Rectal smooth muscle tissue (tissue), 1 donor: Measurements from ENCODE around the gene PRMT5.
"Not testable (repeated sequence)": the region's sequence is repeated elsewhere in the genome, so short reads cannot be mapped to it uniquely, and the experiment has no call there.

Experiments
- H3K27ac ChIP-seq: one replicate; pipeline ENCODE4 v1.7.0; 2013; ENCODE audit warnings: low read depth, low read length, inconsistent platforms
- H3K27me3 ChIP-seq: one replicate; pipeline ENCODE4 v1.7.0; 2013; ENCODE audit warnings: low read length; ENCODE audit not compliant: control insufficient read depth, insufficient read depth
- H3K36me3 ChIP-seq: one replicate; pipeline ENCODE4 v1.7.0; 2013; ENCODE audit warnings: low read length; ENCODE audit not compliant: control insufficient read depth, insufficient read depth
- H3K4me1 ChIP-seq: one replicate; pipeline ENCODE4 v1.7.0; 2013; ENCODE audit warnings: low read length; ENCODE audit not compliant: control insufficient read depth, insufficient read depth
- H3K4me3 ChIP-seq: one replicate; pipeline ENCODE4 v1.7.0; 2013; ENCODE audit warnings: low read length
- H3K9ac ChIP-seq: one replicate; pipeline ENCODE4 v1.7.0; 2013; ENCODE audit warnings: low read length

The PRMT5 gene

GRCh38 chr14:22926316-22926715 is 2.9 kb downstream of the PRMT5 start:
- Histone ChIP-seq H3K4me1 (peaks cover 7% of the 10 kb centered on the region), H3K27ac (no peak overlapping the region), H3K36me3 (peaks cover 28% of the 10 kb centered on the region), H3K27me3 (no peaks in the 10 kb centered on the region), H3K9ac (no peak overlapping the region), H3K4me3 (no peak overlapping the region)

GRCh38 chr14:22925513-22925912 is 3.7 kb downstream of the PRMT5 start:
- Histone ChIP-seq H3K4me3 (no peak overlapping the region), H3K27me3 (no peaks in the 10 kb centered on the region), H3K9ac (no peak overlapping the region), H3K4me1 (peaks cover 7% of the 10 kb centered on the region), H3K27ac (no peak overlapping the region), H3K36me3 (peaks cover 30% of the 10 kb centered on the region)

- Histone ChIP-seq H3K27me3 (no peaks in the 10 kb centered on the region), H3K4me1 (peaks cover 6% of the 10 kb centered on the region), H3K36me3 (peaks cover 32% of the 10 kb centered on the region), H3K9ac (no peak overlapping the region), H3K4me3 (no peak overlapping the region), H3K27ac (no peak overlapping the region)
Measured at GRCh38 chr14:22923746-22924145, 5.4 kb downstream of the PRMT5 start.

- peaks cover 4% of the 10 kb centered on the region for H3K4me1 ChIP-seq
- H3K27me3 ChIP-seq = no peaks in the 10 kb centered on the region
- no peak overlapping the region for H3K4me3 ChIP-seq
- no peak overlapping the region for H3K27ac ChIP-seq
- H3K36me3 ChIP-seq = peaks cover 32% of the 10 kb centered on the region
- no peak overlapping the region for H3K9ac ChIP-seq
Measured at GRCh38 chr14:22922294-22922693, 6.9 kb downstream of the PRMT5 start.

GRCh38 chr14:22920697-22921096 is 8.5 kb downstream of the PRMT5 start:
- H3K9ac ChIP-seq = no peak overlapping the region
- H3K36me3 ChIP-seq = peaks cover 29% of the 10 kb centered on the region
- H3K27ac ChIP-seq = no peak overlapping the region
- H3K4me1 ChIP-seq = peaks cover 4% of the 10 kb centered on the region
- H3K27me3 ChIP-seq = no peaks in the 10 kb centered on the region
- no peak overlapping the region for H3K4me3 ChIP-seq

- peak overlapping the region; percentile 85 for H3K27ac ChIP-seq
- peak overlapping the region; percentile 59 for H3K4me3 ChIP-seq
Measured at GRCh38 chr14:22919601-22919921, 9.6 kb downstream of the PRMT5 start.

GRCh38 chr14:22918804-22919600 is 10.2 kb downstream of the PRMT5 start, which contains the start of gene RBM23:
Gene RBM23 (minus strand): TSS chr14:22919149.
- H3K27ac ChIP-seq = peak within 1 kb of the TSS; percentile 95
- no peaks in the 10 kb centered on the region for H3K27me3 ChIP-seq
- peak within 1 kb of the TSS; percentile 99 for H3K4me3 ChIP-seq
- H3K9ac ChIP-seq = peak within 1 kb of the TSS; percentile 89
- peaks cover 4% of the 10 kb centered on the region for H3K4me1 ChIP-seq
- H3K36me3 ChIP-seq = peaks cover 21% of the 10 kb centered on the region

More at GRCh38 chr14:22919601-22919921, 9.6 kb downstream of the PRMT5 start:
- Histone ChIP-seq H3K27me3 (no peaks in the 10 kb centered on the region), H3K9ac (peak overlapping the region; percentile 39), H3K4me1 (peaks cover 4% of the 10 kb centered on the region), H3K36me3 (peaks cover 27% of the 10 kb centered on the region)

- H3K4me1 ChIP-seq = peaks cover 4% of the 10 kb centered on the region
- peaks cover 4% of the 10 kb centered on the region for H3K36me3 ChIP-seq
- H3K27me3 ChIP-seq = no peaks in the 10 kb centered on the region
- H3K4me3 ChIP-seq = no peak overlapping the region
- H3K27ac ChIP-seq = no peak overlapping the region
- H3K9ac ChIP-seq = no peak overlapping the region
Measured at GRCh38 chr14:22915886-22916521, 13.2 kb downstream of the PRMT5 start.

GRCh38 chr14:22914836-22915235 is 14.3 kb downstream of the PRMT5 start:
- H3K36me3 ChIP-seq, H3K27ac ChIP-seq, H3K4me3 ChIP-seq, H3K27me3 ChIP-seq, H3K4me1 ChIP-seq, H3K9ac ChIP-seq: not testable (repeated sequence)

- Histone ChIP-seq H3K4me3 (no peak overlapping the region), H3K27me3 (no peaks in the 10 kb centered on the region), H3K36me3 (peaks cover 16% of the 10 kb centered on the region), H3K9ac (no peak overlapping the region), H3K4me1 (no peaks in the 10 kb centered on the region), H3K27ac (no peak overlapping the region)
Measured at GRCh38 chr14:22910916-22911315, 18.3 kb downstream of the PRMT5 start.

- Histone ChIP-seq H3K27ac (no peak overlapping the region), H3K36me3 (peaks cover 35% of the 10 kb centered on the region), H3K27me3 (no peaks in the 10 kb centered on the region), H3K9ac (no peak overlapping the region), H3K4me3 (no peak overlapping the region), H3K4me1 (no peaks in the 10 kb centered on the region)
Measured at GRCh38 chr14:22908601-22909000, 20.6 kb downstream of the PRMT5 start.

GRCh38 chr14:22907429-22907828 is 21.7 kb downstream of the PRMT5 start:
- H3K9ac ChIP-seq = no peak overlapping the region
- no peak overlapping the region for H3K4me3 ChIP-seq
- peaks cover 45% of the 10 kb centered on the region for H3K36me3 ChIP-seq
- H3K27ac ChIP-seq = no peak overlapping the region
- no peaks in the 10 kb centered on the region for H3K27me3 ChIP-seq
- no peaks in the 10 kb centered on the region for H3K4me1 ChIP-seq

- Histone ChIP-seq H3K36me3 (peaks cover 59% of the 10 kb centered on the region), H3K27ac (no peak overlapping the region), H3K27me3 (no peaks in the 10 kb centered on the region), H3K4me3 (no peak overlapping the region), H3K4me1 (no peaks in the 10 kb centered on the region), H3K9ac (no peak overlapping the region)
Measured at GRCh38 chr14:22906073-22906472, 23.1 kb downstream of the PRMT5 start.
